Endothelial cell (in vitro differentiated cells): ENCODE results near the gene NXPH1. TPM values are rescaled to one million over a fixed set of nuclear protein-coding genes. Genes with fewer than 3 reads are reported as not detected.

Experiments used
- DNase-seq: peaks from one replicate; pipeline ENCODE4 v3.0.0; 2021; ENCODE audit warnings: low spot score
- H3K27ac Mint-ChIP-seq: one replicate; pipeline ENCODE4 v1.8.0; 2021; ENCODE audit warnings: mixed read lengths, inconsistent platforms; ENCODE audit not compliant: unreplicated experiment
- H3K27me3 Mint-ChIP-seq: one replicate; pipeline ENCODE4 v1.8.0; 2021; ENCODE audit warnings: mild to moderate bottlenecking, moderate library complexity, mixed read lengths, inconsistent platforms; ENCODE audit not compliant: unreplicated experiment
- H3K36me3 Mint-ChIP-seq: one replicate; pipeline ENCODE4 v1.8.0; 2021; ENCODE audit warnings: mild to moderate bottlenecking, low read depth, mixed read lengths, inconsistent platforms; ENCODE audit not compliant: unreplicated experiment
- H3K4me1 Mint-ChIP-seq: one replicate; pipeline ENCODE4 v1.8.0; 2021; ENCODE audit warnings: mild to moderate bottlenecking, mixed read lengths, inconsistent platforms; ENCODE audit not compliant: unreplicated experiment
- H3K4me3 Mint-ChIP-seq: one replicate; pipeline ENCODE4 v1.8.0; 2021; ENCODE audit warnings: mild to moderate bottlenecking, mixed read lengths, inconsistent platforms; ENCODE audit not compliant: unreplicated experiment
- H3K9me3 Mint-ChIP-seq: one replicate; pipeline ENCODE4 v1.8.0; 2021; ENCODE audit warnings: mixed read lengths, inconsistent platforms; ENCODE audit not compliant: unreplicated experiment
- CTCF ChIP-seq: fragments of 200-600 bp; sonication (generic); IDR thresholded peaks from one replicate; pipeline ENCODE4 v1.5.0; 2021; ENCODE audit warnings: antibody characterized with exemption; ENCODE audit not compliant: unreplicated experiment
- total RNA-seq: library from RNA; stranded (reverse); fragmentation: NEBNext Ultra II Directional; extraction: Animal tissue kit (Norgen Biotek cat#: 25700); gene quantifications from one replicate; pipeline ENCODE4 v1.2.1, GENCODE V29; 2021; ENCODE audit not compliant: unreplicated experiment

NXPH1 gene
- total RNA-seq, 1 donor from 2014 or later = not detected

GRCh38 chr7:8491544-8492489 lies 58.4 kb downstream of the NXPH1 start:
- DNase-seq = no peak
- no peaks in the 10 kb centered on the region for H3K4me1 Mint-ChIP-seq
- TF ChIP-seq CTCF = no peak
- no peaks in the 10 kb centered on the region for H3K27me3 Mint-ChIP-seq
- no peak overlapping the region for H3K27ac Mint-ChIP-seq
- H3K4me3 Mint-ChIP-seq = no peak overlapping the region
- no peaks in the 10 kb centered on the region for H3K9me3 Mint-ChIP-seq
- no peaks in the 10 kb centered on the region for H3K36me3 Mint-ChIP-seq

- Mint-ChIP-seq H3K36me3 (no peaks in the 10 kb centered on the region), H3K9me3 (no peaks in the 10 kb centered on the region)
- TF ChIP-seq CTCF = no peak
Observed at GRCh38 chr7:8499128-8499527, 65.7 kb downstream of the NXPH1 start.

GRCh38 chr7:8500286-8500685 lies 66.9 kb downstream of the NXPH1 start:
- no peaks in the 10 kb centered on the region for H3K27me3 Mint-ChIP-seq
- no peaks in the 10 kb centered on the region for H3K36me3 Mint-ChIP-seq
- no peak for DNase-seq
- H3K9me3 Mint-ChIP-seq = no peaks in the 10 kb centered on the region
- no peaks in the 10 kb centered on the region for H3K4me1 Mint-ChIP-seq
- TF ChIP-seq CTCF = no peak
- H3K27ac Mint-ChIP-seq = no peak overlapping the region
- no peak overlapping the region for H3K4me3 Mint-ChIP-seq

More at GRCh38 chr7:8499128-8499527, 65.7 kb downstream of the NXPH1 start:
- Mint-ChIP-seq H3K4me1 (no peaks in the 10 kb centered on the region), H3K4me3 (no peak overlapping the region), H3K27me3 (no peaks in the 10 kb centered on the region), H3K27ac (no peak overlapping the region)
- no peak for DNase-seq

GRCh38 chr7:8507566-8507965 lies 74.2 kb downstream of the NXPH1 start:
- H3K36me3 Mint-ChIP-seq = no peaks in the 10 kb centered on the region
- H3K9me3 Mint-ChIP-seq = no peaks in the 10 kb centered on the region
- H3K27ac Mint-ChIP-seq = no peak overlapping the region
- H3K4me3 Mint-ChIP-seq = no peak overlapping the region
- DNase-seq = no peak
- no peaks in the 10 kb centered on the region for H3K27me3 Mint-ChIP-seq
- H3K4me1 Mint-ChIP-seq = no peaks in the 10 kb centered on the region
- no peak for TF ChIP-seq CTCF

- Mint-ChIP-seq H3K27ac (no peak overlapping the region), H3K27me3 (no peaks in the 10 kb centered on the region), H3K4me3 (no peak overlapping the region), H3K4me1 (no peaks in the 10 kb centered on the region), H3K9me3 (no peaks in the 10 kb centered on the region), H3K36me3 (no peaks in the 10 kb centered on the region)
- no peak for TF ChIP-seq CTCF
- DNase-seq = no peak
Observed at GRCh38 chr7:8509621-8510020, 76.2 kb downstream of the NXPH1 start.
